C4-2B (cell line): ENCODE data around the gene BIN2.
"Not testable (repeated sequence)": the region's sequence is repeated elsewhere in the genome, so short reads cannot be mapped to it uniquely, and the experiment has no call there.

Source experiments
- H3K27ac ChIP-seq: fragments of 450-650 bp; 2 replicates; pipeline ENCODE4 v1.5.1; 2017
- ZFX ChIP-seq: fragments of 450-650 bp; IDR thresholded peaks from 2 replicates; pipeline ENCODE4 v1.6.1; 2017
- TF ChIP-seq, protein P1 (sequence below): fragments of 450-650 bp; conservative IDR thresholded peaks from 2 replicates; pipeline ENCODE4 v1.5.1; 2017; ENCODE audit warnings: mild to moderate bottlenecking

Gene BIN2

GRCh38 chr12:51275088-51275487, 48.9 kb downstream of the BIN2 start:
- TF ChIP-seq, protein P1, sequence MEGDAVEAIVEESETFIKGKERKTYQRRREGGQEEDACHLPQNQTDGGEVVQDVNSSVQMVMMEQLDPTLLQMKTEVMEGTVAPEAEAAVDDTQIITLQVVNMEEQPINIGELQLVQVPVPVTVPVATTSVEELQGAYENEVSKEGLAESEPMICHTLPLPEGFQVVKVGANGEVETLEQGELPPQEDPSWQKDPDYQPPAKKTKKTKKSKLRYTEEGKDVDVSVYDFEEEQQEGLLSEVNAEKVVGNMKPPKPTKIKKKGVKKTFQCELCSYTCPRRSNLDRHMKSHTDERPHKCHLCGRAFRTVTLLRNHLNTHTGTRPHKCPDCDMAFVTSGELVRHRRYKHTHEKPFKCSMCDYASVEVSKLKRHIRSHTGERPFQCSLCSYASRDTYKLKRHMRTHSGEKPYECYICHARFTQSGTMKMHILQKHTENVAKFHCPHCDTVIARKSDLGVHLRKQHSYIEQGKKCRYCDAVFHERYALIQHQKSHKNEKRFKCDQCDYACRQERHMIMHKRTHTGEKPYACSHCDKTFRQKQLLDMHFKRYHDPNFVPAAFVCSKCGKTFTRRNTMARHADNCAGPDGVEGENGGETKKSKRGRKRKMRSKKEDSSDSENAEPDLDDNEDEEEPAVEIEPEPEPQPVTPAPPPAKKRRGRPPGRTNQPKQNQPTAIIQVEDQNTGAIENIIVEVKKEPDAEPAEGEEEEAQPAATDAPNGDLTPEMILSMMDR, result no peak
- no peak for TF ChIP-seq ZFX
- H3K27ac ChIP-seq, result no peak overlapping the region

GRCh38 chr12:51272810-51273209, 51.2 kb downstream of the BIN2 start:
- H3K27ac ChIP-seq, result not testable (repeated sequence)

DNA sequence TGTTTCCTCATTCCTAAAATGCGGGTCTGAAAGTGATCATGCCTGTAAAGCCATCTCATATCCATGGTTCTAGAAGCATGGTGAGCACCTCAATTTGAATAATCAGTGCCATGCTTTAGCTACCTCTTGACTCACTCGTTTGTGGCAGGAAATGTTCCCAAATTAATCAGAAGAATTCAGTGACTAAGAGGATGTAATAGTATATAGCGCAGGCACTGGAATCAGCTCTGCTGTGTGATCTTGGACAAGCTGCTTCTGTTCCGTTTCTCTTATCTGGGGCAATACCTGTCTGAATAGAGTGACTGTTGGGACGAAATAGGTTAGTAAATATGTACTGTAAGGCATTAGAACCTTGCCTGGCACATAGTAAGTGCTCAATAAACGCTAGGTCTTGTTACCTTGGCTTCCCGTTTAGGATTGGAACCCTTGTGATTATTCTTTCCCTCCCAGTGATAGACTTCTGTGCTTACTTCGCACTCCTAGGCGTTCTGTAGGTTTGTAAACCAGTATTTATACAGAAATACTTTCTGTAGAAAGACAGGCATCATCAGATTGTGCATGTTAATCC, 52.9 kb downstream of the BIN2 start:
- H3K27ac ChIP-seq, result peak overlapping the region; percentile 81
- TF ChIP-seq ZFX, result no peak
- TF ChIP-seq, protein P1, result no peak

DNA sequence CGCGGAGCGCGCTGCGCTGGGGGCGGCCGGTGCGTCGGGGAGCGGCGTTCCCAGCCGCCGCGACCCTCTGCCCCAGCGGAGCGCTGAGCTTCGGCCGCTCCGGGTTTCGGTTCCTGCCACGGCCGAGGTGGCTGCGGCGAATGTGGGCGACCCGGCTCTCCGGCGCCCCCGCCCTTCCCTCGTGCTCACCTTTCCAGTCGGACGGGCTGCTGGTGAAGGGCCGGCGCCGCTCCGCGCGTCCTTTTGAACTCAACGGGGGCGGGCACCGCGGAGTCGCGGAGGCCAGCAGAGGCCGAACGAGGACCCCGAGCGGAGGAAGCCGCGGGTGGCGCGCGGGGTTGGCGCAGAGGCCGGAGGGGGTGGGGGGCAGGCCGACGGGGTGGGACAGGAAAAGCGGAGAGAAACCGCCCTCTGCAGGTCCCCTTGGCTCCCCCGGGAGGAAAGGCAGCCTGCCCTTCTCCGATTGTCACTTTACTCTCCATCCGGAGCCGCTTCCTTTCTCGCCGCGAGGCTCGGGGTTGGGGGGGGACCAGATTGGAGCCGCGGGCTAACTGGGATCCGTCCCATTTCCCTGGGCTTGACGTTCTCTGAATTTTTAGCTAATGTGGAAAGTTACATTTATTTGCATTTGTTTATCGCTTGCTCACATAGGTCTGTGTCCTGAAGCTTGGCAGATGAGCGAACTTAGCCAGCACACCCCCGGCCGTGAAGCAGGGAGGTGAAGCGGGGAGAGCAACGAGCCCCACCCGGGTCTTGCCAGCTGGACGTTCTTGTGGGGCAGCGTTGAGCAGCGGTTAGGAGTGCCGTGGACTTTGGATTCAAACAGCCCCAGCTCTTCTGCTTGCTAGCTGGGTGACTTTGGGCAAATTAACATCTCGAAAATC, 53.7 kb downstream of the BIN2 start, which contains the start of gene SMAGP:
Gene SMAGP, minus strand, starts transcription at position 349 of the 884 bp plus-strand sequence. CDS start 1,137 bp downstream, outside the sequence.
- TF ChIP-seq, protein P1, result no peak
- TF ChIP-seq ZFX, result peak; percentile 69; the same call in 1 of the 2 replicates
- H3K27ac ChIP-seq, result peak within 1 kb of the TSS; percentile 81

- H3K27ac ChIP-seq, result peak overlapping the region; percentile 81
- no peak for TF ChIP-seq ZFX
- TF ChIP-seq, protein P1, result peak; percentile 65
These were observed 54.6 kb downstream of the BIN2 start for GRCh38 chr12:51269174-51270066.

GRCh38 chr12:51265024-51265423, 59.0 kb downstream of the BIN2 start:
- TF ChIP-seq ZFX, result no peak
- TF ChIP-seq, protein P1, result no peak
- no peak overlapping the region for H3K27ac ChIP-seq

DNA sequence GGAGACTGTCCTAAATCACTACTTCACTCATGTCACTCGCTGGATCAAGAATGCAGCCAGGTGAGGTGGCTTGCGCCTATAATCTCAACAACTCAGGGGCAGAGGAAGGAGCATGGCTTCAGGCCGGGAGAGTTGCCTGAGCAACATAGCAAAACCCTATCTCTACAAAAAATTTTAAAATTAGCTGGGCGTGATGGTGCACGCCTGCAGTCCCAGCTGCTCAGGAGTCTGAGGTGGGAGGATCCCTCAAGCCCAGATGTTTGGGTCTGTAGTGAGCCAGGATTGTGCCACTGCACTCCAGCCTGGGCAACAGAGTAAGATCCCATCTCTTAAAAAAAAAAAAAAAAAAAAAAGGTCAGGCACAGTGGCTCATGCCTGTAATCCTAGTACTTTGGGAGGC, 59.7 kb downstream of the BIN2 start:
- TF ChIP-seq, protein P1, result no peak
- no peak for TF ChIP-seq ZFX
- no peak overlapping the region for H3K27ac ChIP-seq
